H1 (cell line): Measurements from ENCODE around the gene MEGF11.

Source experiments
- EP300 ChIP-seq, 2 experiments: IDR thresholded peaks; 1 replicate in 1 of 2; 2 replicates in 1 of 2; pipeline ENCODE4 v1.6.1; 2011 to 2012; ENCODE audit warnings: low read depth in 2 of 2, low read length in 2 of 2, mild to moderate bottlenecking in 2 of 2, borderline replicate concordance in 1 of 2, inconsistent platforms in 1 of 2, moderate library complexity in 1 of 2
- EZH2 ChIP-seq: fragments of 200-600 bp; sonication (generic); IDR thresholded peaks from 2 replicates; pipeline ENCODE4 v1.7.1; 2012; ENCODE audit warnings: low read depth, mild to moderate bottlenecking, moderate library complexity, low read length, inconsistent platforms; ENCODE audit not compliant: severe bottlenecking
- GTF2F1 ChIP-seq: IDR thresholded peaks from 2 replicates; pipeline ENCODE4 v1.6.1; 2012; ENCODE audit warnings: low read depth, low read length, improper control_type of control experiment, borderline replicate concordance
- POLR2A ChIP-seq, 2 experiments: IDR thresholded peaks; 1 replicate in 1 of 2; 2 replicates in 1 of 2; pipeline ENCODE4 v1.6.1; 2011; ENCODE audit warnings: low read depth in 2 of 2, low read length in 2 of 2, mild to moderate bottlenecking in 2 of 2; ENCODE audit errors: control extremely low read depth in 1 of 2
- RNF2 ChIP-seq: fragments of 200-900, 300-1000 bp; sonication (generic); IDR thresholded peaks from 2 replicates; pipeline ENCODE4 v1.7.1; 2016; ENCODE audit warnings: borderline replicate concordance, low read depth, mild to moderate bottlenecking, antibody characterized with exemption, low read length; ENCODE audit not compliant: poor library complexity, severe bottlenecking; ENCODE audit errors: missing control alignments
- TAF1 ChIP-seq: IDR thresholded peaks from 2 replicates; pipeline ENCODE4 v1.6.1; 2011; ENCODE audit warnings: mild to moderate bottlenecking, low read depth, low read length
- ZNF274 ChIP-seq: IDR thresholded peaks from 2 replicates; pipeline ENCODE4 v1.7.0; 2012; ENCODE audit warnings: low read length, borderline replicate concordance; ENCODE audit errors: extremely low read depth
- TF ChIP-seq, protein P1 (sequence below): IDR thresholded peaks from 2 replicates; pipeline ENCODE4 v1.6.1; 2012; ENCODE audit warnings: inconsistent platforms
- TF ChIP-seq, protein P2 (sequence below), 3 experiments: IDR thresholded peaks; 1 replicate in 2 of 3; 2 replicates in 1 of 3; pipeline versions ENCODE4 v1.5.1 to v1.6.1; 2011; ENCODE audit warnings: low read length in 3 of 3, mild to moderate bottlenecking in 3 of 3, inconsistent platforms in 2 of 3, low read depth in 1 of 3, moderate library complexity in 1 of 3; ENCODE audit not compliant: insufficient read depth in 1 of 3; ENCODE audit errors: control extremely low read depth in 1 of 3

DNA sequence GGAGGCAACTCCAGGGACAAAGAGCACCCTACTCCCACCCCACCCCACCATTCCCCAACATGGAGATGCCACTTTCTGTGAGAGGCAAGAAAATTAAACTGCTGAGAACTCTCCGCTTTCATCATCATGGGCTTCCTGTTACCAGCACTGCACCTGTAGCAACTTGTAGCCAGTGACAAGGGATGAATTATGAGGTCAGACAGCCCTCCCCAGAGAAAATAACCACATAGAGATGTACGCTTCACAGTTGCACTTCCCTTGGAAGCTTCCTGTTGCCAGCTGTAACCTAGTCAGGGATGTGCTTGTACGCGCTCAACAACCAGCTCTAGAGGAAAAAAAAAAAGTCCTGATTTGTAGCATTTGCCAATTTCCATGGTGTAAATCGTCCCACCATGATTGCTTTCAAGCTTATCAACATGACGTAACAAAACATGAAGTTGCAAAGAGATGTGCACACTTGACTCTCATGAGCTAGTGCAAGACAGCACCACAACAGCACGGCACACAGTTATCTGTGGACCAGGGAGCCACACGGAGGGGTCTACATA lies 238.8 kb downstream of the MEGF11 start:
- TF ChIP-seq RNF2 = no peak
- TF ChIP-seq, protein P1, sequence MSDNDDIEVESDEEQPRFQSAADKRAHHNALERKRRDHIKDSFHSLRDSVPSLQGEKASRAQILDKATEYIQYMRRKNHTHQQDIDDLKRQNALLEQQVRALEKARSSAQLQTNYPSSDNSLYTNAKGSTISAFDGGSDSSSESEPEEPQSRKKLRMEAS = no peak
- no peak for TF ChIP-seq TAF1
- TF ChIP-seq, protein P2, sequence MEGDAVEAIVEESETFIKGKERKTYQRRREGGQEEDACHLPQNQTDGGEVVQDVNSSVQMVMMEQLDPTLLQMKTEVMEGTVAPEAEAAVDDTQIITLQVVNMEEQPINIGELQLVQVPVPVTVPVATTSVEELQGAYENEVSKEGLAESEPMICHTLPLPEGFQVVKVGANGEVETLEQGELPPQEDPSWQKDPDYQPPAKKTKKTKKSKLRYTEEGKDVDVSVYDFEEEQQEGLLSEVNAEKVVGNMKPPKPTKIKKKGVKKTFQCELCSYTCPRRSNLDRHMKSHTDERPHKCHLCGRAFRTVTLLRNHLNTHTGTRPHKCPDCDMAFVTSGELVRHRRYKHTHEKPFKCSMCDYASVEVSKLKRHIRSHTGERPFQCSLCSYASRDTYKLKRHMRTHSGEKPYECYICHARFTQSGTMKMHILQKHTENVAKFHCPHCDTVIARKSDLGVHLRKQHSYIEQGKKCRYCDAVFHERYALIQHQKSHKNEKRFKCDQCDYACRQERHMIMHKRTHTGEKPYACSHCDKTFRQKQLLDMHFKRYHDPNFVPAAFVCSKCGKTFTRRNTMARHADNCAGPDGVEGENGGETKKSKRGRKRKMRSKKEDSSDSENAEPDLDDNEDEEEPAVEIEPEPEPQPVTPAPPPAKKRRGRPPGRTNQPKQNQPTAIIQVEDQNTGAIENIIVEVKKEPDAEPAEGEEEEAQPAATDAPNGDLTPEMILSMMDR (IDR thresholded peaks at IDR 0.05; ENCODE audit: control extremely low read depth in 1 of 3, insufficient read depth in 1 of 3, low read depth in 1 of 3, low read length in 3 of 3) = no peak
- TF ChIP-seq EP300 (IDR thresholded peaks at IDR 0.05; ENCODE audit: borderline replicate concordance in 1 of 2, low read depth in 2 of 2, low read length in 2 of 2) = no peak
- no peak for TF ChIP-seq GTF2F1
- no peak for TF ChIP-seq ZNF274
- no peak for TF ChIP-seq POLR2A (IDR thresholded peaks at IDR 0.05; ENCODE audit: control extremely low read depth in 1 of 2, low read depth in 2 of 2, low read length in 2 of 2)
- TF ChIP-seq EZH2 = no peak
